ENCODE data around the gene HELZ. TPM values are rescaled to one million over a fixed set of nuclear protein-coding genes. Genes with fewer than 3 reads are reported as not detected.

HELZ gene
- total RNA-seq, 2 donors from 2014 or later = 38.7 to 99.4 TPM

DNA sequence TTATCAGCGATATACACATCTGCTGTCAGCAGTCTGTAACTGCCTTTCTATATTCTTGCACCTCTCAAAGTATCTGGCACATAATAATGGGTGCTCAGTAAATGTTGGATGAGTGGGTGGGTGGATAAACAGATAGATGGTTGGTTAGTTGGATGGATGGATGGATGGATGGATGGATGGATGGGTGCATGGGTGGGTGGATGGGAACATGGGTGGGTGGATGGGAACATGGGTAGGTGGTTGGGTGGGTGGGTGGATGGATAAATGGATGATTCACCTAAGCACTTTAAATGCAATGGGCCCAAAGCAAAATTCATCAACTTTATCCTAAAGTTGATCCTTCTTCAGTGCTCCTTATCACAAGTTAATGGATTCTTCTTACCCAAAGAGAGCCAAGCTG, 48.6 kb downstream of the HELZ start:
- TF ChIP-seq POLR2AphosphoS5 (IDR thresholded peaks at IDR 0.05) (no peak), POLR2A (IDR thresholded peaks at IDR 0.05) (no peak)
- TF ChIP-seq, protein P1, sequence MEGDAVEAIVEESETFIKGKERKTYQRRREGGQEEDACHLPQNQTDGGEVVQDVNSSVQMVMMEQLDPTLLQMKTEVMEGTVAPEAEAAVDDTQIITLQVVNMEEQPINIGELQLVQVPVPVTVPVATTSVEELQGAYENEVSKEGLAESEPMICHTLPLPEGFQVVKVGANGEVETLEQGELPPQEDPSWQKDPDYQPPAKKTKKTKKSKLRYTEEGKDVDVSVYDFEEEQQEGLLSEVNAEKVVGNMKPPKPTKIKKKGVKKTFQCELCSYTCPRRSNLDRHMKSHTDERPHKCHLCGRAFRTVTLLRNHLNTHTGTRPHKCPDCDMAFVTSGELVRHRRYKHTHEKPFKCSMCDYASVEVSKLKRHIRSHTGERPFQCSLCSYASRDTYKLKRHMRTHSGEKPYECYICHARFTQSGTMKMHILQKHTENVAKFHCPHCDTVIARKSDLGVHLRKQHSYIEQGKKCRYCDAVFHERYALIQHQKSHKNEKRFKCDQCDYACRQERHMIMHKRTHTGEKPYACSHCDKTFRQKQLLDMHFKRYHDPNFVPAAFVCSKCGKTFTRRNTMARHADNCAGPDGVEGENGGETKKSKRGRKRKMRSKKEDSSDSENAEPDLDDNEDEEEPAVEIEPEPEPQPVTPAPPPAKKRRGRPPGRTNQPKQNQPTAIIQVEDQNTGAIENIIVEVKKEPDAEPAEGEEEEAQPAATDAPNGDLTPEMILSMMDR (IDR thresholded peaks at IDR 0.05) = no peak
- WGBS = 94% methylated on average over 1 of the region's 1 CpG
- H3K27ac ChIP-seq = no peak overlapping the region

DNA sequence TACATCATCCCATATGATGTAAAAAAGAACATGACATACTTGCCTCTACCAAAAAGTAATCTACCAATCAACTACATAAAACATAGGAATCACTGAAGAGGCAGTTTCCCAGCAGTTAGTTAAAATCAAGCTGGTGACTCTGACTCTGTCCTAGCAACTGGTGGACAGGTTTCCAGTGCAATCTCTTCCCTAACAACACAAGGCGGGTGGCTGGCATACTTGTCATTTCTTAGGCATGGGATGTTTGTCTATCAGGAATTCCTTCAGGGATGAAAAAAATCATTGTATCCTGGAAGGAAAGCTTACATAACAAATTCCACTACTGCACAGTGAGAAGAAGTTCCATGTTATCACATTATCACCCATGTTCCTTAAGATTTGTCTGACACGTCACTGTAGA, 50.9 kb downstream of the HELZ start:
- H3K27ac ChIP-seq = no peak overlapping the region

More for the DNA sequence above, 48.6 kb downstream of the HELZ start:
- Histone ChIP-seq H3K36me3 (no peaks in the 10 kb centered on the region), H3K4me3 (no peak overlapping the region), H3K4me1 (replicated peaks) (no peaks in the 10 kb centered on the region), H3K27me3 (replicated peaks; ENCODE audit: insufficient read depth) (no peaks in the 10 kb centered on the region), H3K9me3 (no peaks in the 10 kb centered on the region)
- no peak for DNase-seq (ENCODE audit: low spot score)
- intact Hi-C loops (cut with DNase I) = no loop called here

DNA sequence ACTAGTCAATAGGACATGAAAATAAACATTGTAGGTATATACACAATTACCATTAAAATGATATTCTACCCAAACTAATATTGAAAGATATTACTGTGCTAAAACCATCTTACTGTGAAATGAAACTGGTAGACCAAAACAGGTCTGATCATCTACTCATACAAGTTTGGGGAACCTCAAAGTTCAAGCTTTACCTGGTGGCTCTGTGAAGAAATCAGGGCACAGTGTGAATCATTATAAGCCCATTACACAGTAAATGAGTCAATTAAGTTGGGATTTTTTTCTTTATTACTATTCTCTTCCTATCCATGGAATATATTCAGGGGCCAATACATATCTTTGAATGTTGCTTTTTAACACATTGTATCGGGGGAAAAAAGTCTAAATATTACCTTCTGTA, 57.1 kb downstream of the HELZ start:
- intact Hi-C loops (cut with DNase I) = no loop called here
- no peaks in the 10 kb centered on the region for H3K27me3 ChIP-seq (replicated peaks; ENCODE audit: insufficient read depth)
- DNase-seq (ENCODE audit: low spot score) = no peak
- H3K36me3 ChIP-seq = no peaks in the 10 kb centered on the region
- no peaks in the 10 kb centered on the region for H3K4me1 ChIP-seq (replicated peaks)
- no peak overlapping the region for H3K4me3 ChIP-seq
- WGBS = 94% methylated on average over 1 of the region's 1 CpG
- no peaks in the 10 kb centered on the region for H3K9me3 ChIP-seq
- TF ChIP-seq POLR2AphosphoS5 (IDR thresholded peaks at IDR 0.05) (no peak), POLR2A (IDR thresholded peaks at IDR 0.05) (no peak)
- TF ChIP-seq, protein P1 (IDR thresholded peaks at IDR 0.05) = no peak
- no peak overlapping the region for H3K27ac ChIP-seq

More for the DNA sequence above, 50.9 kb downstream of the HELZ start:
- no peak for DNase-seq (ENCODE audit: low spot score)
- Histone ChIP-seq H3K4me3 (no peak overlapping the region), H3K27me3 (replicated peaks; ENCODE audit: insufficient read depth) (no peaks in the 10 kb centered on the region), H3K9me3 (no peaks in the 10 kb centered on the region), H3K4me1 (replicated peaks) (no peaks in the 10 kb centered on the region), H3K36me3 (no peaks in the 10 kb centered on the region)
- WGBS = 86% methylated on average over 2 of the region's 2 CpGs
- TF ChIP-seq POLR2AphosphoS5 (IDR thresholded peaks at IDR 0.05) (no peak), POLR2A (IDR thresholded peaks at IDR 0.05) (no peak)
- TF ChIP-seq, protein P1 (IDR thresholded peaks at IDR 0.05) = no peak
- intact Hi-C loops (cut with DNase I) = no loop called here

DNA sequence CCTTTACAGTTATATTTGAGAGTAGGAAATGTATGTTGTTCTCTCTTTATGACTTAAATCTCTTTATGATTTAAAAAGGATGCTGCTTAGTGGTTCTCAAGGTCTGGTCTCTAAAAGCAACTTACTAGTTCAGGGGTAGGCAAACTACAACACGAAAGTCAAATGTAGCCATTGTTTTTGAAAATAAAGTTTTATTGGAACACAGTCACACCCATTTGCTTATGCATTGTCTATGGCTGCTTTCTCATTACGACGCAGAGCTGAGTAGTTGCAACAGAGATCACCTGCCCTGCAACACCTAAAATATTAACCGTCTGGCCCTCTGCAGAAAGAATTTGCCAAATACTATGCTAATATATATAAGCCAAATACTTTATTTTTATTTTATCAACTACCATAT, 58.2 kb downstream of the HELZ start:
- no peak overlapping the region for H3K4me3 ChIP-seq
- H3K9me3 ChIP-seq = no peaks in the 10 kb centered on the region
- DNase-seq (ENCODE audit: low spot score) = no peak
- intact Hi-C loops (cut with DNase I) = no loop called here
- WGBS = 97% methylated on average over 4 of the region's 4 CpGs
- TF ChIP-seq POLR2A (IDR thresholded peaks at IDR 0.05) (no peak), POLR2AphosphoS5 (IDR thresholded peaks at IDR 0.05) (no peak)
- TF ChIP-seq, protein P1 (IDR thresholded peaks at IDR 0.05) = no peak
- H3K36me3 ChIP-seq = no peaks in the 10 kb centered on the region
- no peaks in the 10 kb centered on the region for H3K4me1 ChIP-seq (replicated peaks)
- no peak overlapping the region for H3K27ac ChIP-seq
- no peaks in the 10 kb centered on the region for H3K27me3 ChIP-seq (replicated peaks; ENCODE audit: insufficient read depth)

DNA sequence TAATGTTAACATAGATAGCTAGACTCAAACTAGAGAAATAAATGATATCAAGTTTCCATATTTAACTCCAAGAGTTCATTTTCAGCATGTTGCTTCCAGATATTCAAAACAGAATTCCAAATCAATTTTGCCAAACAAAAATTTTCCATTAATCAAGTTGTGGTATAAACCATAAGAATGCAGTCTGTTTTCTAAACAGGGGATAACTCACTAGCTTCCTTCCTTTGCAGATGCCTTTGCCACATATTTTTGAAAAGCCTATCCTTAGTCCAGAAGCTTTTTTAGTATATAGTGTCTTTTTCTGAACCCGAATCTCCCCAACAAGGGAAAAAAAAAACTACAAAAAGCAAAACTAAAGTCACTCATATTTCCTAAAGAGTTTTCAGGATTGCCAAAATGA, 61.5 kb downstream of the HELZ start:
- Histone ChIP-seq H3K4me3 (no peak overlapping the region), H3K27me3 (replicated peaks; ENCODE audit: insufficient read depth) (no peaks in the 10 kb centered on the region), H3K4me1 (replicated peaks) (no peaks in the 10 kb centered on the region), H3K9me3 (no peaks in the 10 kb centered on the region), H3K36me3 (no peaks in the 10 kb centered on the region), H3K27ac (no peak overlapping the region)
- intact Hi-C loops (cut with DNase I) = no loop called here
- 93% methylated on average over 1 of the region's 1 CpG for WGBS
- no peak for DNase-seq (ENCODE audit: low spot score)
- TF ChIP-seq, protein P1 (IDR thresholded peaks at IDR 0.05) = no peak
- TF ChIP-seq POLR2A (IDR thresholded peaks at IDR 0.05) (no peak), POLR2AphosphoS5 (IDR thresholded peaks at IDR 0.05) (no peak)

Measured in prostate gland (tissue), 2 donors.